HepG2 (cell line): ENCODE measurements around the gene MAN2A1. TPM values are rescaled to one million over a fixed set of nuclear protein-coding genes. Genes with fewer than 3 reads are reported as not detected.
A peak's percentile ranks its signal among the peaks of the same experiment; 100 is the strongest.

ENCODE experiments used
- AGO1 ChIP-seq: fragments of 200-400 bp; formaldehyde crosslinking; IDR thresholded peaks from 2 replicates; pipeline ENCODE4 v1.6.1; 2017; ENCODE audit warnings: mild to moderate bottlenecking, low read depth, low read length, moderate library complexity; ENCODE audit not compliant: poor library complexity, severe bottlenecking
- BCL6 ChIP-seq: IDR thresholded peaks from 2 replicates; pipeline ENCODE4 v1.6.1; 2016; ENCODE audit warnings: missing genetic modification reagents, missing compliant biosample characterization
- BRD4 ChIP-seq: sonication (generic); formaldehyde crosslinking; IDR thresholded peaks from 2 replicates; pipeline ENCODE4 v1.4.0; 2020; ENCODE audit warnings: missing genetic modification reagents
- CHD2 ChIP-seq: IDR thresholded peaks from 2 replicates; pipeline ENCODE4 v1.6.1; 2011; ENCODE audit warnings: low read depth, low read length, improper control_type of control experiment
- HDAC1 ChIP-seq: sonication (generic); formaldehyde crosslinking; IDR thresholded peaks from 2 replicates; pipeline ENCODE4 v1.5.1; 2020; ENCODE audit warnings: mild to moderate bottlenecking, missing genetic modification reagents
- IKZF5 ChIP-seq: IDR thresholded peaks from 2 replicates; pipeline ENCODE4 v1.6.1; 2018; ENCODE audit warnings: missing genetic modification reagents, mild to moderate bottlenecking, missing compliant biosample characterization
- KAT2B ChIP-seq: fragments of 150-350 bp; IDR thresholded peaks from 2 replicates; pipeline ENCODE4 v1.6.1; 2014; ENCODE audit warnings: low read depth, low read length, borderline replicate concordance
- MAFG ChIP-seq: sonication (generic); formaldehyde crosslinking; IDR thresholded peaks from 2 replicates; pipeline ENCODE4 v1.5.1; 2020; ENCODE audit warnings: mild to moderate bottlenecking, missing genetic modification reagents
- MXD1 ChIP-seq: sonication (generic); formaldehyde crosslinking; IDR thresholded peaks from 2 replicates; pipeline ENCODE4 v1.4.0; 2020; ENCODE audit warnings: mild to moderate bottlenecking, missing genetic modification reagents
- MXD4 ChIP-seq: IDR thresholded peaks from 2 replicates; pipeline ENCODE4 v1.6.1; 2016; ENCODE audit warnings: mild to moderate bottlenecking, missing biosample characterization, missing genetic modification reagents
- MYC ChIP-seq: sonication (generic); formaldehyde crosslinking; IDR thresholded peaks from 2 replicates; pipeline ENCODE4 v1.9.0; 2021; ENCODE audit warnings: missing genetic modification reagents, borderline replicate concordance
- NCOA2 ChIP-seq: sonication (generic); formaldehyde crosslinking; IDR thresholded peaks from 2 replicates; pipeline ENCODE4 v1.8.0; 2022; ENCODE audit warnings: inconsistent platforms
- POGZ ChIP-seq: sonication (generic); formaldehyde crosslinking; IDR thresholded peaks from 2 replicates; pipeline ENCODE4 v1.4.0; 2020; ENCODE audit warnings: mild to moderate bottlenecking, missing genetic modification reagents
- POLR2AphosphoS5 ChIP-seq: IDR thresholded peaks from 2 replicates; pipeline ENCODE4 v1.6.1; 2012; ENCODE audit warnings: low read depth, low read length
- PTBP1 ChIP-seq: fragments of 200-400 bp; formaldehyde crosslinking; IDR thresholded peaks from 2 replicates; pipeline ENCODE4 v1.6.1; 2018; ENCODE audit warnings: low read length, low read depth; ENCODE audit not compliant: poor library complexity, severe bottlenecking
- RAD21 ChIP-seq: fragments of 450-650 bp; formaldehyde crosslinking; IDR thresholded peaks from 2 replicates; pipeline ENCODE4 v1.5.0; 2020; ENCODE audit warnings: mild to moderate bottlenecking
- REL ChIP-seq: sonication (generic); formaldehyde crosslinking; conservative IDR thresholded peaks from 2 replicates; pipeline ENCODE4 v1.8.0; 2022; ENCODE audit warnings: mild to moderate bottlenecking, missing genetic modification reagents, moderate library complexity
- SAFB2 ChIP-seq: sonication (generic); formaldehyde crosslinking; IDR thresholded peaks from 2 replicates; pipeline ENCODE4 v1.5.1; 2020; ENCODE audit warnings: missing genetic modification reagents, low read depth, mild to moderate bottlenecking, borderline replicate concordance
- SMAD3 ChIP-seq: sonication (generic); formaldehyde crosslinking; IDR thresholded peaks from 2 replicates; pipeline ENCODE4 v1.4.0; 2020; ENCODE audit warnings: missing genetic modification reagents
- ZBTB1 ChIP-seq: sonication (generic); formaldehyde crosslinking; IDR thresholded peaks from 2 replicates; pipeline ENCODE4 v1.4.0; 2020; ENCODE audit warnings: missing genetic modification reagents, borderline replicate concordance
- ZBTB14 ChIP-seq: sonication (generic); formaldehyde crosslinking; IDR thresholded peaks from 2 replicates; pipeline ENCODE4 v1.4.0; 2020; ENCODE audit warnings: missing genetic modification reagents
- ZMYM3 ChIP-seq: sonication (generic); formaldehyde crosslinking; IDR thresholded peaks from 2 replicates; pipeline ENCODE4 v1.5.1; 2020; ENCODE audit warnings: mild to moderate bottlenecking, missing genetic modification reagents
- ZNF274 ChIP-seq: sonication (generic); formaldehyde crosslinking; IDR thresholded peaks from 2 replicates; pipeline ENCODE4 v1.5.1; 2020; ENCODE audit warnings: mild to moderate bottlenecking, missing genetic modification reagents
- ZNF432 ChIP-seq: sonication (generic); formaldehyde crosslinking; IDR thresholded peaks from 2 replicates; pipeline ENCODE4 v1.5.0; 2020; ENCODE audit warnings: missing genetic modification reagents, mild to moderate bottlenecking, borderline replicate concordance
- ZNF652 ChIP-seq: IDR thresholded peaks from 2 replicates; pipeline ENCODE4 v1.6.1; 2016; ENCODE audit warnings: low read depth, borderline replicate concordance
- ZNF704 ChIP-seq: sonication (generic); formaldehyde crosslinking; IDR thresholded peaks from 2 replicates; pipeline ENCODE4 v1.8.1; 2023; ENCODE audit warnings: mild to moderate bottlenecking, inconsistent platforms, moderate library complexity, missing genetic modification reagents, borderline replicate concordance
- ZSCAN21 ChIP-seq: sonication (generic); formaldehyde crosslinking; IDR thresholded peaks from 2 replicates; pipeline ENCODE4 v1.8.0; 2022; ENCODE audit warnings: mild to moderate bottlenecking, missing genetic modification reagents, moderate library complexity, borderline replicate concordance
- polyA plus RNA-seq, 8 experiments: library from polyadenylated mRNA; depleted of rRNA in 3 of 8; stranded (reverse) in 7 of 8; unstranded in 1 of 8; fragments of >200 nt; fragmentation: Illumina TruSeq in 4 of 8; extraction: Trizol in 4 of 8; gene quantifications; 2 replicates each; pipeline versions ENCODE4 v1.2.1 to v1.2.3, GENCODE V29; 2011 to 2016; ENCODE audit warnings: low read depth in 4 of 8, missing spikeins in 1 of 8, mixed read lengths in 1 of 8; ENCODE audit not compliant: insufficient read depth in 1 of 8
- total RNA-seq, 5 experiments: library from RNA; depleted of rRNA; stranded (reverse); fragments of >200 nt; fragmentation: Illumina TruSeq; extraction: Trizol; gene quantifications; 2 replicates each; pipeline ENCODE4 v1.2.3, GENCODE V29; 2016; ENCODE audit warnings: low read depth in 1 of 5

MAN2A1 gene
- total and polyA plus RNA-seq, 2 of the 13 experiments (the other 11 are each of a cell fraction or from before 2014, with no cell fraction given), result 56.2 to 80.5 TPM

- TF ChIP-seq AGO1 (no peak), ZNF652 (no peak), ZNF432 (CRISPR knock-in tag) (no peak), PTBP1 (peak; percentile 8), BRD4 (CRISPR knock-in tag) (no peak; the same call in none of the 2 replicates), ZNF274 (no peak; the same call in 1 of the 2 replicates), CHD2 (no peak), ZBTB1 (CRISPR knock-in tag) (no peak), KAT2B (no peak), IKZF5 (peak; percentile 69; the same call in 1 of the 2 replicates), NCOA2 (0 out of 2 replicates have a peak, but pooled peaks have one; percentile 37), MYC (CRISPR knock-in tag) (peak; percentile 73; the same call in 1 of the 2 replicates), ZMYM3 (CRISPR knock-in tag) (no peak), POGZ (CRISPR knock-in tag) (peak; percentile 68; the same call in 1 of the 2 replicates), MAFG (CRISPR knock-in tag) (no peak), RAD21 (CRISPR knock-in tag) (peak; percentile 49; the same call in 1 of the 2 replicates), MXD4 (CRISPR knock-in tag) (peak; percentile 61; the same call in 1 of the 2 replicates), HDAC1 (peak; percentile 51; the same call in 1 of the 2 replicates), ZNF704 (CRISPR knock-in tag) (peak; percentile 52; the same call in 1 of the 2 replicates), REL (CRISPR knock-in tag) (no peak), SAFB2 (no peak; the same call in 1 of the 2 replicates), ZSCAN21 (peak; percentile 45; the same call in 1 of the 2 replicates), SMAD3 (peak; percentile 71; the same call in 1 of the 2 replicates), BCL6 (CRISPR knock-in tag) (no peak; the same call in 1 of the 2 replicates), MXD1 (CRISPR knock-in tag) (peak; percentile 63; the same call in 1 of the 2 replicates), ZBTB14 (CRISPR knock-in tag) (0 out of 2 replicates have a peak, but pooled peaks have one; percentile 20), POLR2AphosphoS5 (peak; percentile 91)
These were observed 572 bp upstream of the MAN2A1 start (continued) for GRCh38 chr5:109688970-109689739.
